GM21515 (cell line): ENCODE results near the gene USP9Y.
"Not testable (repeated sequence)": the region's sequence is repeated elsewhere in the genome, so short reads cannot be mapped to it uniquely, and the experiment has no call there.

Experiments used
- ATAC-seq: cut with Tn5 transposase; IDR thresholded peaks from one replicate; pipeline ENCODE4 v1.9.1; 2021; ENCODE audit not compliant: unreplicated experiment

The USP9Y gene

GRCh38 chrY:12701181-12701695 is at the start of gene USP9Y:
TSS of gene USP9Y (plus strand) at chrY:12701231. CDS start at chrY:12709448, 8,217 bp downstream.
- ATAC-seq = no peak

GRCh38 chrY:12651621-12652036 is 49.4 kb upstream of the USP9Y start:
- no peak for ATAC-seq

- ATAC-seq = peak; percentile 67
These were observed 39.0 kb upstream of the USP9Y start for GRCh38 chrY:12661745-12662681.

- peak; percentile 63 for ATAC-seq
These were observed 38.1 kb upstream of the USP9Y start for GRCh38 chrY:12662745-12663591.

- ATAC-seq = not testable (repeated sequence)
These were observed 37.2 kb upstream of the USP9Y start for GRCh38 chrY:12663845-12664244.

GRCh38 chrY:12678111-12678510 is 22.9 kb upstream of the USP9Y start:
- ATAC-seq = no peak

- ATAC-seq = no peak
These were observed 19.5 kb upstream of the USP9Y start for GRCh38 chrY:12681535-12681934.

GRCh38 chrY:12688337-12688736 is 12.7 kb upstream of the USP9Y start:
- ATAC-seq = no peak

- no peak for ATAC-seq
These were observed 944 bp upstream of the USP9Y start for GRCh38 chrY:12700087-12700486.

- ATAC-seq = no peak
These were observed 1.1 kb downstream of the USP9Y start for GRCh38 chrY:12702174-12702573.

GRCh38 chrY:12710460-12710859 is 9.4 kb downstream of the USP9Y start:
- ATAC-seq = no peak

GRCh38 chrY:12715376-12715775 is 14.3 kb downstream of the USP9Y start:
- no peak for ATAC-seq

GRCh38 chrY:12729746-12730145 is 28.7 kb downstream of the USP9Y start:
- no peak for ATAC-seq

- peak; percentile 66 for ATAC-seq
These were observed 32.6 kb downstream of the USP9Y start for GRCh38 chrY:12733625-12734024.

- ATAC-seq = no peak
These were observed 33.0 kb downstream of the USP9Y start for GRCh38 chrY:12734051-12734450.

GRCh38 chrY:12741414-12741813 is 40.4 kb downstream of the USP9Y start:
- ATAC-seq = no peak

- no peak for ATAC-seq
These were observed 41.7 kb downstream of the USP9Y start for GRCh38 chrY:12742725-12743124.

GRCh38 chrY:12744091-12744490 is 43.1 kb downstream of the USP9Y start:
- ATAC-seq = no peak

GRCh38 chrY:12749293-12749692 is 48.3 kb downstream of the USP9Y start:
- ATAC-seq = no peak

GRCh38 chrY:12752856-12753255 is 51.8 kb downstream of the USP9Y start:
- ATAC-seq = no peak

- no peak for ATAC-seq
These were observed 55.0 kb downstream of the USP9Y start for GRCh38 chrY:12756021-12756420.

GRCh38 chrY:12765976-12766375 is 64.9 kb downstream of the USP9Y start:
- ATAC-seq = no peak
